ENCODE data around the gene SH2B3. TPM values are rescaled to one million over a fixed set of nuclear protein-coding genes. Genes with fewer than 3 reads are reported as not detected.
"Not testable (repeated sequence)": the region's sequence is repeated elsewhere in the genome, so short reads cannot be mapped to it uniquely, and the experiment has no call there.

Gene SH2B3
- total RNA-seq (2014; rRNA removed; shearing (Covaris generic)) = 1.7 and 2.4 TPM in 2 replicates

DNA sequence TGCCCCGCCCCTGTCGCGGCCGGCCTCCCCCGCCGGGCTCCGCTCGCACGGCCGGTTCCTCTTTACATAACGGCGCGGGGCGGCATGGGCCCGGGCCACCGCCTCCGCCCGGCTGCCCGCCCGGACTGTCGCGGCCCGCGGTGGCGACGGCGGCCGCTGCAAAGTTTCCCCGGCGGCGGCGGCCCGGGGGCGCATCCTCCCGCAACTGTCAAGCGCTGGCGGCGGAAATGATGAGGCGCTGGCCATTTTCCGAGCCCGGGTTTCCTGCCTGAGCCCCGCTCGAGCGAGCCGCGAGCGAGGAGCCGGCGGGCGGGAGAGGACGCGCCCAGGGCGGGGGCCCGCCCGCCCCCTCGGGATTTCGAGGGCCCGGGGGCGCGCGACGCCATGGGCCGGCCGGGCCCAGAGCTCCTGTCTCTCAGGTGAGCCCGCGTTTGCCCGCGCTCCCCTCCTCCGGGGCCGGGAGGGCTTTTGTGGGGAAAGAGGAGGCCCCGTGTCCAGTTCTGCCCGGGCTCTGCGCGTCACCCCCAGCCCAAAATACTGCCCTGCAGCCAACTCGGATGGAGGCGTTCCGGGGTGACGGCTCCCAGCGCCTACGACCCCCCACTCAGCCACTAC is at the start of gene SH2B3:
Gene SH2B3, plus strand, starts transcription at position 65 of the 615 bp plus-strand sequence. CDS start 12,223 bp downstream, outside the sequence.
- no peak for DNase-seq (ENCODE audit: low spot score)

DNA sequence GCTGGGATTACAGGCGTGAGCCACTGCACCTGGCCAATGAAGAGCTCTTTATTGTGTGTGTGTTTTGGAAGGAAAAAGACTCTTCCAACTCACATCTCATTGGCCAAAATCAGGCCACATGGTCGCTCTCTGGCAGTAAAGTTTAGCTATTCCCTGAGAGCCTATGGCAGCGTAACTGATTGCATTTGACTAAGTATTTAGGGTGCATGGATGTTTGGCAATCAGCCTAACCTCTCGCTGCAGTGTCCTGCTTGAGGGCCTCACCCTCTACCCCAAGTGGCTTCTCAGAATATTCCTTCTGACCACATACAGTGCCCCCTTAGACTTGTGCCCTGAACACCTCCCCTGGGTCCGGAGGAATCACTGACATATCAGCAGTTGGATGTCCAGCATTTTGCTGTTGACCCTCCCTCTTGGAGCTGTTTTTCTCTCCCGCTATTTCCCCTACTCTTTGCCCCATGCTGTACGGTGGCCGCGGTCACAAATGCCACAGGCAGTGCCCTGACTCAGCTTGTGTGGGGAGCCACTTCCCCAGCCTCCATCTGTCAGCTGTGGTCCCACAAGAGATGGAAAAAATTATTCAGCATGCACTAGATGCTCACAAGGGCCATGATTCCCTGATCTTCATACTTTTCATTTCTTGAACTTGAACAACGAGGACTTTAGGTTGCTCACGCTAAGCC is 46.4 kb upstream of the SH2B3 start:
- DNase-seq (ENCODE audit: low spot score) = no peak

DNA sequence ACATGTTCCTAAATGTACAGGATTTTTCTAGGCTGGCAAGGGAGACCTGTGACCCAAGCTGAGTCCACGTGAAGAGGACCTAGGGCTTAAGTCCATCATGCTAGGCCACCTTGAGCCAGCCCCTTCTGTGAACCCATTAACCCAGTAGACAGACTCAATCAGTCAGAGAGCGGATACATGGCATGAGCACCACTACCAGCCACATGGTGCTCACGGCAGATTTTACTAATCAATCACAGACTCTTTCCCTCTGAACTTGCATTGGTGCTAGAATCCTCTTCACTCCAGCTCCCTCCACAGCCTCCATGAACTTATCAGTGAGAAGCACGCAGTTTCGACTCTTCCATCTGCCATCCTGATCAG is 45.8 kb upstream of the SH2B3 start:
- DNase-seq (ENCODE audit: low spot score) = no peak

DNA sequence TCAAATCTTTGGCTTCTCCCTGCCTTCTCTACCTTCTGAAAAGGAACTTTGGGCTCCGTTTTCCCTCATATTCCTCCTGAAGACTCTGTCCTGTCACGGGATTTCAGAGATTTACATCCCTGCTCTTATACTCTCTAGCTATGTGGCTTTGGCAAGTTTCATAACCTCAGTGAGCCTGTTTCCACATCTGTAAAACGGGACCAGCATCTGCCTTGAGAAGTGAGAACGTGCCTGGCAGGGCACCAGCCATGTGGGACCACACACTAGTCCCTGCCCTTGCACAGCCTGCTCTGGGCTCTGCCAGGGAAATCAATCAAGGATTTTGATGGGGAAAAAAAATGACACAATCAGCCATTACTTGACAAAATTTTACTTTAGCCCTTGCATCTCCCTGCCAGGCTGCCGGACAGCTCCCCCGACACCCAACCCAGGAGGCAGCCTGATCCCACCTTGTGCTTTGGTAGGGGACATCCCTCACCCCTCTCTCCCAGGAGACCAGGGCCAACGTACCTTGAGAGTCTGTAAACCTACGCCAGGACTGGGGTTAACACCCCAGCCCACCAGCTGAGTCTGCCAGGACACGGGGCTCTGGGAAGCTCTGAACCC is 45.3 kb upstream of the SH2B3 start:
- no peak for DNase-seq (ENCODE audit: low spot score)

DNA sequence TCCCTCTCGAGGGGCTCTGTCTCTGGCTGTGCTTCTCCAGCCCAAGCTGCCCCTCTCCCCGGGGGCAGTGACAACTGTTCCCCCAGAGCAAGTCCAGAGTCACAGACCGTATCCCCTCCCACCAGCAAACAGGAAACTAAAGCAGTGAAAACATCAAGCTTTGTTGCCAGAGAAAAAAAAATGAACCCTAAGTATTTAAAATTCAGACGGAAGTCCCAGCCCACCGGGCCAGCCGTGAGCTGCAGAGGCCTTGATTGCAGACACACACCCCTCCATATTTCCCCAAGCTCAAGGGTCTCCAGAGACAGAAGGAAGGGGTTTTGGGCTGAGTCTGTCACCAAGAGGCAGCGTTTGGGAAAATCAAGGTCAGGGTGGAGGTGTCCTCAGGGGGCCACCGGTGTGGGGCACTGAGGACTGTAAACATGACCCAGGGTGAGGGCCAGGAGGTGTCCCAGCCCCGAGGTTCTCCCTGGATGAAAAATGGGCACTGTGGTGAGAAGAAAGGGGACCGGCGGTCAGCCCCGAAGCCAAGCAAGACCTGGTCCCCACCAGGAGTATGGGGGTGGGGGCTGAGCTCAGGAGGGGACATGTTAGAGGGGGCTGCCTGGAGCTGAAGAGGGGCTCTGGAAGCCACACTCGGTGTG is 44.5 kb upstream of the SH2B3 start:
- DNase-seq (ENCODE audit: low spot score) = no peak

DNA sequence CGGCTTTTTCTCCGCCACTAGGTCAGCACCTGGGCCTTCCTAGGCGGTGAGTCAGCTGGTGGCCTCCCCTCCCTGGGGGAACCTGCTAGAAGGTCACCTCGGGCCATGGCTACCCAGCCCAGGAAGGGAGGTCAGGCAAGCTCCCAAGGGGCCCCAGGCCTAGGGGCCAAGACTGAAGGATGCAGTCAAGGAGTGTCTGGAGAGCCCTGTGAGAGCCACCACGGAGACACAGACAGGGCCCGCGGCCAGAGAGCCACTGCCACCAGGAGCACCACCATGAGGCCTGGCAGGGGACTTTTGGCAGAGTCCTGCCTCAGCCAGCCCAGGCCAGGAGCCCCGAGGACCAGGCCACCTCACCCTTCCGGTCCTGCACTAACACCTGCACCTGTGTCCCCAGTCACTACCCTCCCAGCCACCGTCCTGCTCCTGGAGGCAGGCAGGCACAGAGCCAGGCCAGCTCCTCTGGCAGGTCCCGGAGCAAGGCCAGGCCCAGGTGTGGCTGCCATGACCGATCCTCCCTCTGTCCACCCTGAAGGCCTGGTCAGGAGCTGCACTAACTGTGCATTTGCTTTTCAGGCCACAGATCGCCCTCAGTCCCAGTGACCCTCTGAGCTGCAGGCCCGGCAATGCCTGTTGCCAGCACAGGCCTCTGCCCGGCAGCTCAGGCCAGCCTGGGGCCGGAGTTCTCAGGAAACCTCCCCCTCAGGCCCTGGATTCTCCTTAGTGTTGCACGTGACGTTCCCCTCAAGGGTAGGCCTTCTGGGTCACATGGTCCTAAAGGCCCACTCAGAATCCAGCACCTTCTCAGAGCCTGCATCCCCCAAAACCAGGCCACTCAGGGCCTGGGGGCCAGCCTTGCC is 43.8 kb upstream of the SH2B3 start:
- no peak for DNase-seq (ENCODE audit: low spot score)

DNA sequence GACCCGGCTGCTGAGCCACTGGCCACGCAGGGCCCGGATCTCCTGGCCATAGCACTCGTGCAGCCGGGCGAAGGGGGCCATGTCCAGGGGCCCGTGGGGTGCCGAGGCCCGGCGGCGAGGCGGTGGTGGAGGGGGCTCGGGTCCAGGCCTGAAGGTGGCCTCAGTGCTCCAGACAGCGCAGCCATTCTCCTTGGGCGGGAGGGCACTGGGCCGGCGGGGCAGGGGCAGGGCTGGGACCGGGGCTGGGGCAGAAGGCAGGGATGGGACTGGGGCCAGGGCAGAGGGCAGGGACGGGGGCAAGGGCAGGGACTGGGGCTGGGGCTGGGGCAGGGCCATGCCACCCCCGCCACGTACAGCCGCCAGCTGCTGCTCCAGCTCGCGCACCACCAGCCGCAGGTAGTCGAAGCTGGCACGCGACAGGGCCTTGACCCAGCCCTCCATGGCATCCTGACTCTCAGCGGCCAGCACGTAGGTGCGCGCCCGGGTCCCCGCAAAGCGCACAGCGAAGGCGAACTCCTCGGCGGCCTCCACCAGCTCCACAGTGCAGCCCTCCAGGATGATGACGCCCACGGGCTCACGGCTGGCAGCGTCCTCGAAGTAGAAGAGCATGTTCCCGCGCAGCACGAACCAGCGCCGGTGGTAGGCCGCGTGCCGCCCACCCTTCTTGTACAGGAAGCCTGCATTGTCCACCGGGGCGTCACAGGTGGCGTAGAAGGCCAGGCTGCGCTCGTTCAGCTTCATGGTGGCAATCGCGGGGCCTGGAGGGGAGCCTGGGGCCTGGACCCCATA is 42.8 kb upstream of the SH2B3 start:
- no peak for DNase-seq (ENCODE audit: low spot score)

DNA sequence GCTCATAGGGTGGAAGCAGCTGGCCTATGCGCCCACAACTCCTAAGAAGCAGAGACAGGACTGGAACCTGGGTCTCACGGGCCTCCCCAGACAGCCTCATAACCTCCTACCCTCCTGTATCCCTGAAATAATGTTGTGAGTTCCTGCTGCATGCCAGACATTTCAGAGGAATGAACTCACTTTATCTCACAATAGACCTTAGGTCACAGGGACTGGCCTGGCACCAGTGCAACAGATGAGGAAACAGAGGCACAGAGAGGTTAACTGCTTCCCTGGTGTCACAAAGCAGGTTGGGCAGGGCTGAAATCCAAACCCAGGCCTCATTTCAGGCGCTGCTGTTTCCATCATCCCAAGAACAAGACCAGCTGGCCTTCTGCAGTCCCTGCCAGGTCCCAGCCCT is 42.1 kb upstream of the SH2B3 start:
- DNase-seq (ENCODE audit: low spot score) = no peak

DNA sequence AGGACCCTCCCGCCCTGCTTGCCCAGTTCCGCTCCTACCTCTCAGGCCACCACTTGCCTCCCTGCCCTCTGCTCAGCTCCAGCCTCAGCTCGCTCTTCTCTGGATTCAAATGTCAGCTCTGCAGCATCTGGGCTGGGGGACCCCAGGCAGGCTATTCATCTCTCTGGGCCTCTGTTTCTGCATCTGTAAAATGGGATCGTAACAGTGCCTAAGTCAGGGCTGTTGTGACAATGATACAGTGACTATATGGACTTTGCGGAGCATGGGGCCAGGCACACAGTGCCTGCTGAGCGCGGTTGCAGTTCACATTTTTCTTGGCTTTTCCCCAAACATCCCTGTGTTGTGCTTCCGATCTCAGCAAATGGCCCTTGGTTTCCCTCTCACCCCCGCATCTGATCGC is 39.6 kb upstream of the SH2B3 start:
- no peak for DNase-seq (ENCODE audit: low spot score)

DNA sequence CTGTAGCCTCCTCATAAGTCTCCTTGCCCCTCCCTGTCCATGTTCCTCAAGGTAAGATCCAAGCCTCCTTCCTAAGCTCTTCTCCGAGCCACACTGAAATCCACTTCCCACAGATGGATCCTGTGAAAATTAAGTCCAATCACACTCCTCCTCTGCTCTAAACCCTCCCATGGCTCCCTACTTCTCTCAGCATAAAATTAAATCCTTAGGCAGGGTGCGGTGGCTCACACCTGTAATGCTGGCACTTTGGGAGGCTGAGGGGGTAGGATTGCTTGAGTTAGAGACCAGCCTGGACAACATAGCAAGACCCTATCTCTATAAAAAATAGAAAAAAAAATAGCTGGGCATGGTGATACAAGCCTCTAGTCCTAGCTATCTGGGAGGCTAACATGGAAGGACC is 39.1 kb upstream of the SH2B3 start:
- no peak for DNase-seq (ENCODE audit: low spot score)

DNA sequence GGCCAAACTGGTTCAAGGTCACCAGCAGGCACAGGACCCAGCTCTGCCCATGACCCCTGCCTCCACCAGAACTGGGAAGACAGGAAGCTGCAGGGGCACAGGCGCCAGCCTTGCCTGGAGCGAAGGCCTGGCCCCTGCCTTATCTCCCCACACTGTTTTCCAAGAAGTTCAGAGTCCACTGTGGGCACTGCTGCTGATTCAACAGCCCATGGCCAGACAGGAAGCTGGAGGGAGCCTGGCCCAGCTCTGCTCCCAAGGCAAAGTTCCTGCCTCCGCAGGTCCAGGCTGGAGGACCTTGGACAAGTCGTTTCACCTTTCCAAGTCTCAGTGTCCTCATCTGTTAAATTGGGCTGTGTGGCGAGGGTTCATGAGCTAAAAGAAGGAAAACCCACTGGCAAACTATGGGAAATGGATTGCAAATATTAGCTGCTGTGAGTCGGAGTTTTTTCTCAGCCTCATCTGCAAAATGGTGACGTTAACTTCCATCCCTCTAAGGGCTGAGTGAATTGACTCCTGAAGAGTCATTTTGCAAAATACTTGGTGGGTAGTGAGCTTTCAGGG is 38.0 kb upstream of the SH2B3 start:
- DNase-seq (ENCODE audit: low spot score) = peak; percentile 67

DNA sequence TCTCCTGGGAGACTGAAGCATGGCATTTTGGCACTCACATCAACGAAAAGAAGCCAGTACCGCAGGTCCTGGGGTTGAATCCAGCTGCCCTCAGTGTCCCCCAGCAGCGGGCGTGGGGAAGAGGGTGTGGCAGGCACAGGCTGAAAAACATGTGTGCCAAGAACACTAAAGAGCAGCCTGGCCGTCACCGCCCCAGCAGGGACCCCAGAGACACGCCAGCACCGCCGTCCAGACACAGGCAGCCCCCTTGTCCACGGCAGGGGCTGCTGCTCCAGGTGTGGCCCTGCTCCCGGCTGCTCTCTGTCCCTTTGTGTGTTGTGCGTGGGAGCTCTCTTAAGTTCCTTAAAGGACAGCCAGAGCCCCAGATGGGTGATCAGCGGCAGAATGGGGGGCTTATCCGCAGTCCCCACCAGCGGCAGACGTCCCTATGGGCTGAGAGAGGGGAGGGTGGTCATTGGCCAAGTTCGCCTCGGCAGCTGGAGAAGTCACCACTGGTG is 37.4 kb upstream of the SH2B3 start:
- peak; percentile 23 for DNase-seq (ENCODE audit: low spot score)

DNA sequence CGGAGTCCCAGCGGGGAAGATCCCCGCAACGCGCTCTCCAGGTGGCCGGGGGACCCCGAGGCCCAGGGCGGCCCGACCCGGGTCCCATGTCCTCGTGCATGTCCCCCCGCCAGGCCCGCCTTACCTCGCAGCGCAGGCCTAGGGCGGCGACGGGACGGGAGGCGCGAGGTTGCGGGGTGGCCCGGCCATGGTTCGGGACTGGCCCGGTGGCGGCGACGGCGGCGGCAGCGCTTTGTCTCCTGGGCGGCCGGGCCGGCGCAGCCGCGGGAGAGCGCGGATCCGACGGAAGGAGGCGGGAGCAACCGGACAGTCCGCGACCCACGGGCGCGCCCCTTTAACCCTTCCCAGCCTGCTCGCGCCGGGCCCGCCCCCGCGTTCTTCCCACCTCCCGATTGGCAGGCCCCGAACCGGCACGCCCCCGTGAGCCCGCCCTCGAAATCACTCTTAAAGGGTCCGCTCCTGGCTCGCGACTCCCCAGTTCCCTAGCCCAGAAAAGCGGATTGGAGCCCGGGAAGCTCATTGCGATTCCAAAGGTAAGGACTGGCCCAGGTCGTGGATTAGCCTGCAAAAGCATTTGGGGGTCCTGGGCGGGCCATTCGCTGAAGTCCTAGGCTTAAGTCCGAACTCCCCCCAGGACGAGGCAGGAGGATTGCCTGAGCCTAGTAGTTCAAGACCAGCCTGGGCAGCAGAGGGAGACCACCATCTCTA is 36.8 kb upstream of the SH2B3 start, which contains the start of gene PHETA1:
Gene PHETA1, minus strand, starts transcription at position 308 of the 708 bp plus-strand sequence. CDS start 5,668 bp downstream, outside the sequence.
- peak; percentile 88 for DNase-seq (ENCODE audit: low spot score)

DNA sequence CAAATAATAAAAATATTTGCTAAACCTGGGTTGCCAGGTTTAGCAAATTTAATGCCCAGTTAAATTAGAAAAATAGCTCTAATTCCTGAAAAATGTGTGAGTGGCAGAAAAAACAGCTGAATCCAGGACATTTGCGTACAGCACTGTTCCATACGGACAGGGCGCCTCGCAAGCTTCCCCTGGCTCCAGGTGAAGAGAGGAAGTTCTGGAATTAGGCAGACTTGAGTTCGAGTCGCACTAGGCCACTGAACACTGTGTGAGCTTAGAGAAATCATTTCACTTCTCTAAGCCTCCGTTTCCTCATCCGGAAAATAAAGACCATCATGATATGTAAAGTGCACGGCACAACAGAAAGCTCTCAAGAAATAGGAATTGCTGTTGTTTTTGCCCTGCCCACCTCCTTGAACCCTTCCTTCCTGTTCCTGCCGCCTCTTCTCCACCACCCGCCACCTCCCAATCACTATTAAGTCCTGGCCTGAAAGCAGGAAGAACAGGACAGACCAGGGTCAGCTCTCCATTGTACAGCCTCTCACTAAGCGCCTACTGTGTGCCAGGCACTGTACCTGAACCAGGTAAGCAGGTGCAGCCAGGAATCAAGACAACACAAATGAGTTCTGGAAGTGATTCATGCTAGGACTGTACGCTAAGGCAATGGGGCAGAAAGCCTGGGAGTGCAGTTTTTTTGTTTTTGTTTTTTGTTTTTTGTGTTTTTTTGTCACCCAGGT is 36.1 kb upstream of the SH2B3 start:
- no peak for DNase-seq (ENCODE audit: low spot score)

DNA sequence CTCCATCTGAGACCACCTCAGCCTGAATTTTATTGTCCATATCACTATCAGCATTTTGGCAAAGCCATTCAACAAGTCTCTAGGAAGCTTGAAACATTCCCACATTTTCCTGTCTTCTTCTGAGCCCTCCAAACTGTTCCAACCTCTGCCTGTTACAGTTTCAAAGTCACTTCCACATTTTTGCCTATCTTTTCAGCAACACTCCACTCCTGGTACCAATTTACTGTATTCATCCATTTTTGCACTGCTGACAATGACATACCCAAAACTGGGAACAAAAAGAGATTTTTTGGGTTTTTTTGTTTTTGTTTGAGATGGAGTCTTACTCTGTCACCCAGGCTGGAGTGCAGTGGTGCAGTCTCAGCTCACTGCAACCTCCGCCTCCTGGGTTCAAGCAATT is 32.5 kb upstream of the SH2B3 start:
- DNase-seq (ENCODE audit: low spot score) = not testable (repeated sequence)

DNA sequence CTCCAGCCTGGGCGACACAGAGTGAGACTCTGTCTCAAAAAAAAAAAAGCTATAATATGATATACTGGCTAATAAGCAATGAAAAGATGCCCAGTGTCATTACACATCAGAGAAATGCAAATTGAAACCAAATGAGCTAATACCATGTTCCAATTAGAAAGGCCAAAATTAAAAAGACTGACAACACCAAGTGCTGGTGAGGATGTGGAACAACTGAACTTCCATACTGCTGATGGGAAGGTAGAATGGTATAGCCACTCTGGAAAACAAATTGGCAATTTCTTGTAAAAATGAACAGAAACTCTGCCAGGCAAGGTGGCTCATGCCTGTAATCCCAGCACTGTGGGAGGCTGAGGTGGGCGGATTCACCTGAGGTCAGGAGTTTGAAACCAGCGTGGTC is 28.3 kb upstream of the SH2B3 start:
- no peak for DNase-seq (ENCODE audit: low spot score)

DNA sequence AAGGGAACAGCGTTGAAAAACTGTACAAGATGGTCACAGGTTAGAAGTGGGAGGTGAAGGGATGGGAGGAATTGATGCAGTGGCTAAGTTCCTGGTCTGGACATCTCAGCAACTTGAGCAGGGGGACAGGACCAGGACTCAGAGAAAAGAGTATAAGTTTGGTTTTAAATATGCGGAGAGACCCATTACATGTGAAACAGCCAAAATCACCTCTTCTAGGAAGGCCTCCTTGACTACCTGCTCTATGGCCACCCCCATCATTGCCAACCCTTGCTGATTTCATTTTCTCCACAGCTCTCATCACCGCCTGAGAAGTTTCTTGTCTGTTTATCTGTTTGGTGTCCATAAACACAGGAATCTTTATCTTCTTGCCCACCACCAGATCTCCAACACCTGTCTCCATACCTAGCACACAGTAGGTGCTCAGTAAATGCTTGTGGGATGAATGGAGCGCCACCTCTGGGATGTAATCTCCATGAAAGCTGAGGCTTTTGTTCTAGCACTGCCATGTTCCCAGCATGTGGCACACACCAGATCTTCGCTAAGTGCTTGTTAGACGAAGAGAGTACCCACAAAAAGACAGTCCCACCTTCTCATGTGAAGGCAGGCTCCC is 25.7 kb upstream of the SH2B3 start:
- DNase-seq (ENCODE audit: low spot score) = no peak

DNA sequence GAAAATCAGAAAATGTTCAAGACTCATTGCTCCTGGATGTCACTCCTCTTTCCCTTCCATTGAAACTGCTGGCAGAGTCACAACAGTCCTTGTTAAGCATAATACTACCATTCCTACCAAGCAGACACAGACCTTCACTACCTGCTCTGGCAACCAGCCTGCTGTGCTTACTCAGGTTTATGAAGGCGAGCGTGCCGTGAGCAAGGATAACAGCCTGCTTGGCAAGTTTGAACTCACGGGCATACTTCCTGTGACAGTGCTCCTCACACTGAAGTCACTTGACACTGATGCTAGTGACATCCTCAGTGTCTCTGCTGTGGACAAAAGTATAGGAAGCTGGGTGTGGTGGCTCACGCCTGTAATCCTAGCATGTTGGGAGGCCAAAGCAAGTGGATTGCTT is 21.1 kb upstream of the SH2B3 start:
- no peak for DNase-seq (ENCODE audit: low spot score)
